Measurements from ENCODE around the gene SARNP. TPM values are rescaled to one million over a fixed set of nuclear protein-coding genes. Genes with fewer than 3 reads are reported as not detected.
"Not testable (repeated sequence)": the region's sequence is repeated elsewhere in the genome, so short reads cannot be mapped to it uniquely, and the experiment has no call there.

The SARNP gene
- total RNA-seq, 1 experiment from 2014 or later, result 132 TPM

- H3K36me3 ChIP-seq, result no peaks in the 10 kb centered on the region
- no peak overlapping the region for H3K27ac ChIP-seq
- H3K27me3 ChIP-seq, result no peaks in the 10 kb centered on the region
- DNase-seq, result no peak
- no peak overlapping the region for H3K4me3 ChIP-seq
- H3K4me1 ChIP-seq, result peaks cover 24% of the 10 kb centered on the region
- no peaks in the 10 kb centered on the region for H3K9me3 ChIP-seq (replicated peaks)
These were observed 27.8 kb upstream of the SARNP start for GRCh38 chr12:55845361-55845760.

DNA sequence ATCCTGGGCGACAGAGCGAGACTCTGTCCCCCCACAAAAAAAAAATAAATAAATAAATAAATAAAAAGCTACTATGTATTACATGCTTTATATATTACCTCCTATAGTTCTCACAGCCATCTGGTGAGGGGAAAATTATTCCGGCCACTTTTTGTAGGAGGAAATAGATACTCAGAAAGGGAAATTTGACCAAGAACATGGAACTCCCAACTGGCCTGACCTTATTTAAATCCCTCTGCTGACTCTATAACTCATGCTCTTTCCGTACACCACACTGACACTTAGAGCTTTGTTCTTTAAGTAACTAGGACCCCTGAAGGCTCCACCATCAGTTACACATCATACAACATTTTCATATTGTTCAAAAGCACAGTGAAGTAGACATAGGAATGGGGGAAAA, 27.4 kb upstream of the SARNP start:
- H3K27ac ChIP-seq, result no peak overlapping the region
- H3K4me3 ChIP-seq, result no peak overlapping the region
- no peaks in the 10 kb centered on the region for H3K36me3 ChIP-seq
- no peak for DNase-seq
- no peaks in the 10 kb centered on the region for H3K27me3 ChIP-seq
- H3K9me3 ChIP-seq (replicated peaks), result no peaks in the 10 kb centered on the region
- H3K4me1 ChIP-seq, result peaks cover 24% of the 10 kb centered on the region

GRCh38 chr12:55843431-55843830, 25.9 kb upstream of the SARNP start:
- Histone ChIP-seq H3K4me1 (peaks cover 20% of the 10 kb centered on the region), H3K36me3 (no peaks in the 10 kb centered on the region), H3K9me3 (replicated peaks) (no peaks in the 10 kb centered on the region), H3K27ac (no peak overlapping the region), H3K4me3 (no peak overlapping the region), H3K27me3 (no peaks in the 10 kb centered on the region)
- no peak for DNase-seq

DNA sequence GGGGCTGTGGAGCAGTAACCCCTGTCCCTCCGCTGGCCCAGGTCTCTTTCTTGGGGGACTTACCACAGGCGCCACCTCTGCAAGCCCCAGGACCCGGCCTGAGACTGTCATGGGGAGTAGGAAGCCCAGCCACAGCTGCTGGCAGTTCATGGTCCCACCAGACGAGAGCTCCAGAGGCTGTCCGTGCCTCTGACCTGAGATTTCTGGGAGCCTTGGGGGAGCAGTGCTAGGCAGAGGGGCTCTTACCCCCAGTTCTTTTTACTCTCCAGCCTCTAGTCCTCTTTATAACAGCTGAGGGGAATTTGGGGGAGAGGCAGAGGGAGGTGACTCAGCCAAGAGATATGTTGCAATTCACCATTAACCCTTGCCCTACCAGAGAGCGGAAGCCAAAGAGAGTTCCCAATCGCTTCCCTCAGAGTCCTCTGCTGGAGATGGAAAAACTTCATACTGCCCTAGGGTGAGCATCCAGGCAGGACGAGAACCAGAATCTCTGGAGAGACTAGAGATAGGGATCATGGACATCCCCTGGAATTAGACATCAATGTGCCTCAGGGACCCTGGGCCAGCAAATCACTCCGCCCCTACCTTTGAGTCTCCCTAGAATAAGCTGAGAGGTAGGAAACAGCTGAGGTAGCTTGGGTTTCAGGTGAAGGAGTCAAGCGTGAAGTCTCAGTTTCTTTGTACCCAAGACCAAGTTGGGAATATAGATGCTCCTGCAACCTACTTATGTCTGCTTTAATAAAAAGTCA, 25.3 kb upstream of the SARNP start, which contains the start of gene MMP19:
Gene MMP19, minus strand, starts transcription at position 256 of the 749 bp plus-strand sequence. Its CDS starts 106 bp downstream, at position 150.
- H3K9me3 ChIP-seq (replicated peaks), result no peaks in the 10 kb centered on the region
- H3K4me3 ChIP-seq, result peak within 1 kb of the TSS; percentile 52
- H3K36me3 ChIP-seq, result no peaks in the 10 kb centered on the region
- no peaks in the 10 kb centered on the region for H3K27me3 ChIP-seq
- peak within 1 kb of the TSS; percentile 51 for H3K27ac ChIP-seq
- H3K4me1 ChIP-seq, result peaks cover 19% of the 10 kb centered on the region
- peak; percentile 57 to 71 for DNase-seq

DNA sequence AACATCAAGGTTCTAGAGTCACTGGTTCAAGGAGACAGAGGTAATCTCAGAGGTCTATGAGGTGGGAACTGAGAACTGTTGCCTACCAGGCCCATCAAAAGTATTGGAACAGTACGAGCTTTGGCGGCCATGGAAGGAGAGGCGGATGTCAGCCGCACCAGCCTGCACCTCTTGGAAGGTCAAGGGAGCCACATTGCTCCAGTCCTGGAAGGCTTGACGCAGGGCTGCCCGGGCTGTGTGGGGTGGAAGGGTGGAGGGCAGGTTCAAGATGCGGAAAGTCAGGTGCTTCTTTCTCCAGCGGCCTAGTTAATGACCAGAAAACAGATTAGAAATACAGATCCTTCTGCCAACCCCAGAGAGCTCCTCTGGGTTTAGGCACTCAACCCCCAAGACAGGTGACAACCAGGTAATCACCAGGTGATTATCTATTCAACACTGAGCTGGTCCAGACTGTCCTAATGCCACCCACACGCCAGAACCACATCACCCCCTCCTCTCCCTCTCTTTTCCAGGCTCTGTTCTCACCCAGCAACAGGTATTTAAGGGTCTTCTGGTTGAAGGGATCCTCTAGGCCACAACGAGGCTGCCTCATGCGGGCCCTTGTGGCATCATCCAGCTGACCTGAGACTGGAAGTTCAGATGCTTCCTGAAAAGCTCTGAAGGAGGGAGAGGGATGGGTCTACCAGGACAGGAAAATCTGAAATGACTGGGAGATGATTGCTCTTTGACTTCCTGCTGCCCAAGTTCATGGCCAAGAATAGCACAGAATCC, 23.2 kb upstream of the SARNP start:
- no peak for DNase-seq
- H3K4me3 ChIP-seq, result no peak overlapping the region

GRCh38 chr12:55839345-55840140, 22.0 kb upstream of the SARNP start:
- Histone ChIP-seq H3K27ac (no peak overlapping the region), H3K27me3 (no peaks in the 10 kb centered on the region), H3K9me3 (replicated peaks) (no peaks in the 10 kb centered on the region), H3K4me1 (peaks cover 11% of the 10 kb centered on the region), H3K4me3 (no peak overlapping the region), H3K36me3 (no peaks in the 10 kb centered on the region)
- DNase-seq, result no peak

More for the DNA sequence above, 23.2 kb upstream of the SARNP start:
- Histone ChIP-seq H3K36me3 (no peaks in the 10 kb centered on the region), H3K27ac (no peak overlapping the region), H3K9me3 (replicated peaks) (no peaks in the 10 kb centered on the region), H3K4me1 (peaks cover 11% of the 10 kb centered on the region), H3K27me3 (no peaks in the 10 kb centered on the region)

DNA sequence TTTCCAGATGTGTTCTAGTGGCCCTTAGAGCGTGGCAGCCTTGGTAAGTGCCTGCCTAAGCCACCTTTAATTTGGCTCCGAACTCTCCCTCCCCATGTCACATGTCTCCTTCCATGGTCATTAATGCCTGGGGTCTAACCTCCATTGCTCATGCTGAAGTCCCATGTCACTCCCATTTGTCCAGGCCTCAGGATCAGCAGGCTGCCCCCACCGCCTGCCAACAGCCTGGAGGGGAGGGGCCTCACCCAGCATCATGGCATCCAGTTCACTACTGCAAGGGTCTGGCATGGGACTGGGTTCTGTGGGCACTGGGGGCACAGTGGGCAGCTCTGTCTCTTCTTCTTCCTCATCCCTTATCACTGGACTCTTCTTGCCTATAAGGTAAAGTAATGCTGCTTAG, 20.8 kb upstream of the SARNP start:
- Histone ChIP-seq H3K36me3 (no peaks in the 10 kb centered on the region), H3K27me3 (no peaks in the 10 kb centered on the region), H3K4me3 (no peak overlapping the region), H3K4me1 (peaks cover 11% of the 10 kb centered on the region), H3K27ac (no peak overlapping the region), H3K9me3 (replicated peaks) (no peaks in the 10 kb centered on the region)
- DNase-seq, result no peak

DNA sequence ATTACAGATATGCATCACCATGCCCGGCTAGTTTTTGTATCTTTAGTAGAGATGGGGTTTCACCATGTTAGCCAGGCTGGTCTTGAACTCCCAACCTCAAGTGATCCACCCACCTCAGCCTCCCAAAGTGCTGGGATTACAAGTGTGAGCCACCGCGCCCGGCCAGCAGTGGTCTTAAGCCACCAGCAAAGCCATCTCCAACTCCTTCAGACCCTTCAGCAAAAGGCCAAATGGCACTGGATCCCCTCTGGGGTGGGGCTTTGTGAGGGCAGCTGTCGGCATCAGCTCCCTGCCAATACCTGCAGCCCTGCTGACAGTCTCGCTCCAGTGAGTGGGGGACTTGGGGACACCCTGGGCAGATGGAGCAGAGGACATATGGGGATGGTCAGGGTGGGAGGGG, 16.9 kb upstream of the SARNP start:
- H3K4me3 ChIP-seq; H3K9me3 ChIP-seq (replicated peaks); H3K4me1 ChIP-seq; H3K36me3 ChIP-seq; DNase-seq; H3K27me3 ChIP-seq; H3K27ac ChIP-seq: not testable (repeated sequence)

- H3K9me3 ChIP-seq (replicated peaks), result no peaks in the 10 kb centered on the region
- H3K4me3 ChIP-seq, result no peak overlapping the region
- H3K36me3 ChIP-seq, result no peaks in the 10 kb centered on the region
- peaks cover 4% of the 10 kb centered on the region; the same call in 1 of the 2 replicates for H3K4me1 ChIP-seq
- no peaks in the 10 kb centered on the region for H3K27me3 ChIP-seq
- no peak overlapping the region for H3K27ac ChIP-seq
- no peak for DNase-seq
These were observed 15.5 kb upstream of the SARNP start for GRCh38 chr12:55833056-55833455.

GRCh38 chr12:55831447-55831815, 13.9 kb upstream of the SARNP start:
- peaks cover 4% of the 10 kb centered on the region; the same call in 1 of the 2 replicates for H3K4me1 ChIP-seq
- H3K9me3 ChIP-seq (replicated peaks), result no peaks in the 10 kb centered on the region
- H3K27me3 ChIP-seq, result no peaks in the 10 kb centered on the region
- H3K4me3 ChIP-seq, result peak overlapping the region; percentile 66
- peak overlapping the region; percentile 94 for H3K27ac ChIP-seq
- H3K36me3 ChIP-seq, result no peaks in the 10 kb centered on the region
- peak; percentile 55 to 70 for DNase-seq

DNA sequence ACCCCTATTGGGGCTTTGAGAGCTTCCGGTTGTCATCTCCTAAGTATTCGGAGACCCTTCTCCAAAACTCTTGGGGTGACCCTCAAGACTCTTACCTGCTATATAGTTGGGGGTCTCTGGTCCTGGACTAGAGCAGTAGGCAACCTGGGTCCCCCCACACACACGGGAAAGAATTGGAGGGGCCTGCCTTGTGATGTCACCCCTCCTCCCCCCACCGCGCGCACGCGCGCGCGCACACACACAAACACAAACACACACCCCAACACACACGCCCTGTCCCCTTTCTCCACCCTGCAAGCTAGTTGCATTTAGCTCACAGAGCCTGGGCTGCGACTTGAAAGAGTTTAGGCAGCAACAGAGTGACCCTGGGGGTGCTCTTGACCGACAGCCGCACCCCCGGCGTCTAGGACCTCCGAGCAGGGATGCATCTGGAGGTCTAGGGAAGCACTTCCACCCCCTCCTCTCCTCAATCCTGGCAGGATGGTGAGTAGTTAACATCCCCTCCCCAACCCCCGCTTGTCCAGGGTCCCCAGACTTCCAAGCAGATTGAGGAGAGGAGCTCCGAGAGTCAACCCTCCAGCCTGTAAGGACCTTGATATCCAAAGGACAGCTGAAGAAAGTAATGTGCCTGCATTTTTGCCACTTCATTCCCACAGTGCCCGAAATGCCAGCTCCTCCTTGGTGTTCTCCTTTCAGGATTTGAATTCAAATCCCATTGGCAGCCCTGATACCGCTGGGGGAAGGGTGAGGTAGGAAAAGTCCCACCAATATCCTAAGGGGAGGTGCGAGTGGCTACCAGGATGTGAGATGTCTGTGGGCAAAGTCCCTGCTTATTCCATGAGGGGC, 13.3 kb upstream of the SARNP start:
- H3K36me3 ChIP-seq, result no peaks in the 10 kb centered on the region
- DNase-seq, result peak; percentile 72 to 75
- H3K27me3 ChIP-seq, result no peaks in the 10 kb centered on the region
- H3K27ac ChIP-seq, result peak overlapping the region; percentile 94
- peaks cover 4% of the 10 kb centered on the region; the same call in 1 of the 2 replicates for H3K4me1 ChIP-seq
- peak overlapping the region; percentile 66 for H3K4me3 ChIP-seq
- no peaks in the 10 kb centered on the region for H3K9me3 ChIP-seq (replicated peaks)

- Histone ChIP-seq H3K36me3 (no peaks in the 10 kb centered on the region), H3K9me3 (replicated peaks) (no peaks in the 10 kb centered on the region), H3K27me3 (no peaks in the 10 kb centered on the region), H3K4me3 (peak overlapping the region; percentile 66), H3K4me1 (peaks cover 4% of the 10 kb centered on the region; the same call in 1 of the 2 replicates), H3K27ac (peak overlapping the region; percentile 94)
- peak; percentile 74 to 75 for DNase-seq
These were observed 12.6 kb upstream of the SARNP start for GRCh38 chr12:55829967-55830600.

DNA sequence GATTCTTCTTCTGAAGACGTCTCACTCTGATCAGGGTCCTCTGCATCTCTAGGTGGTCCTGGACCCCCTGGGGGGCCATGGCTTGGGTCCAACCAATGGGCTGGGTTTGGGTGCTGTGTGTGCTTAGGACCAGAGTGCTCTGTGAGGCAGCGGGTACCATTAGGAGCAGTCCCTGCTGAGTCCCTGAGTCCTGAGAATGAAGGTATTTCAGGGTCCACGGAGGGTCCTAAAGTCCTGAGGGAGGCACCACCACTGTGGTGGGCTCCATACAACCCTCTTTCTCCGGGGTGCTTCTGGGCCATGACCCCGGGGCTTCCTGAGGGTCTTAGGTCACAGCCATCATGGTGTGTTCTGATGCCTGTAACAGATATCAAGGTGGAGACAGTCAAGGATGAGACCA, 10.8 kb upstream of the SARNP start:
- H3K4me3 ChIP-seq, result peak overlapping the region; percentile 66
- no peaks in the 10 kb centered on the region for H3K9me3 ChIP-seq (replicated peaks)
- H3K27ac ChIP-seq, result no peak overlapping the region
- no peak for DNase-seq
- peaks cover 4% of the 10 kb centered on the region; the same call in 1 of the 2 replicates for H3K4me1 ChIP-seq
- H3K27me3 ChIP-seq, result no peaks in the 10 kb centered on the region
- H3K36me3 ChIP-seq, result no peaks in the 10 kb centered on the region; the same call in 1 of the 2 replicates

Data from SJCRH30 (cell line).